NCI-H187 (cell line): ENCODE results near the gene COLEC11.
A peak's percentile ranks its signal among the peaks of the same experiment; 100 is the strongest.
"Not testable (repeated sequence)": the region's sequence is repeated elsewhere in the genome, so short reads cannot be mapped to it uniquely, and the experiment has no call there.

ENCODE experiments used
- DNase-seq, 2 experiments: peaks; one replicate each; lab custom pipeline; 2025; lab: John Stamatoyannopoulos, UW

COLEC11 gene

GRCh38 chr2:3594493-3595281, at the start of gene COLEC11:
Gene COLEC11, plus strand, starts transcription at chr2:3595112. Its CDS starts 9,229 bp downstream, at chr2:3604341.
- no peak for DNase-seq

GRCh38 chr2:3545788-3546478, 49.0 kb upstream of the COLEC11 start:
- DNase-seq = no peak

DNA sequence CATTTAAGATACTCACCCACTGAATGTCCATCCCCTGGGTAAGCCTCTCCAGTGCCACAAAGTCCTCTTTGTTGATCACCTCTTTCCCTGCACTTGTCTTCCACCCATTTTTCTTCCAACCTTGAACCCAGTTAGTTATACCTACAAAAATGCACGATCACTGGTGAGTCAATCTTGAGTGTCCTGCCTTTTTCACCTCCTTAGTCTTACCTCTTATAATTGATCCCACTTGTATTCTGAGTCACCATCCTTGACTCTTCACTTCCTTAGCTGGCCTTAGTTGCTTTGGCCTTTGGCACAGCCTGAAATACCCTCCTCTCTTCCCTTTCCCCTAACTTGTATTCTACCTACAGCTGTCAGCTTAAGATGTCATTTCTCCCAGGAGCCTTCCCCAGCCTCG, 47.0 kb upstream of the COLEC11 start:
- DNase-seq = no peak

GRCh38 chr2:3553946-3554345, 41.0 kb upstream of the COLEC11 start:
- DNase-seq = no peak

DNA sequence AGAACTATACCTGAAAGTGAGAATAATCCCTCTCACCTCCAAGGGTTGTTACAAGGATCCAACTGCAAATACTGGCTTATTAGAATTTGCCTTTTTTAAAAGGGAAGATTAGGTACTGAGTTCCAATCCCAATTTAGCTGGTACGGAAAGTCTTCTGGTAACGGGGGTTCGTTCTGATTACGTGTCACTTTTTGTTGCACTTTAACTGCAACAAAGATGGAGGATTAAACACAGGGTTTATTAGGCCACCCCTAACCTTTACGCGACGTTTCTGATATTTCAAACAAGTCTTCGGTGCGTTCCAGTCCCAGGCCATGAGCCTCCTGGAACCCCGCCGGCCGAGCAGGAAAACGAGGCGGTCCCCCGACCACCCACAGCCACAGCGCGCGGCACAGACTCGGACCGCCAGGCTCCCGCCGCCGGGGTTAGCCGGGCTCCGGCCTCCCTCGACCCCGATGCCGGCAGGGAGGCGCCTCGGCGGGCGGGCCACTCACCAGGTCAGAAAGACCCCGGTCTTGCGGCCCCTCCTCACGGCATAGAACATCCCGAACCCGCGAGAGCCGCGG, 37.2 kb upstream of the COLEC11 start:
- DNase-seq = no peak

GRCh38 chr2:3558205-3559014, 36.5 kb upstream of the COLEC11 start, which contains the start of gene RNASEH1:
Gene RNASEH1, minus strand, starts transcription at chr2:3558333. Its CDS starts 73 bp downstream, at chr2:3558260.
- DNase-seq = peak; percentile 97 to 99

DNA sequence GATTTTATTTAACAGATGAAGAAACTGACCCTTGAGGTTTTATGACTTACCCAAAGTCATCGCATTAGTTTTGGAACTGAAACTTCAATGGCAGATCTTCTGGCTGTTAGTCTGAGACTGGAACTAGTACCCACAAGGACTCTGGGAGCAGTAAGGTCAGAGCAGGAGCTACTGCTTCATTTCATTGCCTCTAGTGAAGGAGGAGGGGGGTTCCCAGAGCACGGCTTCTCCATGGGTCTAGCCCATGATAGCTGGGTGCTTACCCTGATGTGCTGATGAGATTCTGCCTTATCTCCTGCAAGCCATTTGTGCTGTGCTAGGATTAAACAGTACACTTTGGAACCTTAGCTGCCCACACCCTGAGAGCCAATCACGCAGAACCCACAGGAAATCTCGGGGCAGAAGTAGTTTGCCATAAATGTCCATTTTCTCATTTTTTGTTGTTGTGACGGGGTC, 31.4 kb upstream of the COLEC11 start:
- DNase-seq = no peak

- DNase-seq = no peak
Measured at GRCh38 chr2:3565117-3565516, 29.8 kb upstream of the COLEC11 start.

- DNase-seq = no peak
Measured at GRCh38 chr2:3566806-3567205, 28.1 kb upstream of the COLEC11 start.

GRCh38 chr2:3569656-3570055, 25.3 kb upstream of the COLEC11 start:
- DNase-seq = not testable (repeated sequence)

- no peak for DNase-seq
Measured at GRCh38 chr2:3571284-3571683, 23.6 kb upstream of the COLEC11 start.

DNA sequence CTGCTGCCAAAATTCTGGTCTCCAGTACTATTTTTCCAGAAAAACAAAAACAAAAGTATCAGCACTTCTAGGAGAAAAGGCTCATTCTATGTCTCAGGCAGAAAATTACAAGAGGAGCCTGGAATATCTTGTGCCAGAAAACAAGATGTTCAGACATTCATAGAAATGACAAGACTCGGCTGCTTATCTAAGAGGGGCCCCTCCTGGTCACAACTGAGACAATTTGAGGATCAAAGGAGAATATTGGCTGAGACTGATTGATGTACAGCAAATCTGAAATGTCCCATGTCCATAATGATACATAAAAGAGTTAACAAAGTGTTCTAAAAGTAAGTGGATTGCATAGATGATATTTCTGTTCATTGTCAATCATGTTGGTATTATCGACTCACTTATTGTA, 22.3 kb upstream of the COLEC11 start:
- DNase-seq = no peak

DNA sequence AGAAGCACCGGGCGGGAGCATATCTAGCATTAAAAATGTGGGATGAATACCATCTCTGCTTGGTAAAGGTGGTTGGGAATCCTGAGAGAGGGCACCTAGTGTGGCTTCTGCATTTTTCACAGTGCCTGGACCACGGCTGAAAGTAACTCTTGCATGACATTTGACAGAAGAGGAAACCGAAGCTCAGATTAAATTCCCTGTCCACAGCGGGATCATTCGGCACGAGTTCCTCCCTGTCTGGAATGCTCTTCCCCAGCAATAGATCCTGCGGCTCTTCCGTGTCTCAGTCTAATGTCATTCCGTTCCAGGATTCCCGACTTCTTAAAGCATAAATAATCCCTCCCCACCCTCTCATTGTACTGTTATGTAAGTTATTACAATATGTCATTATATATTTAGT, 20.8 kb upstream of the COLEC11 start:
- no peak for DNase-seq

GRCh38 chr2:3575534-3576262, 19.2 kb upstream of the COLEC11 start:
- no peak for DNase-seq

GRCh38 chr2:3576263-3576630, 18.7 kb upstream of the COLEC11 start:
- DNase-seq = not testable (repeated sequence)

- no peak for DNase-seq
Measured at GRCh38 chr2:3578987-3579386, 15.9 kb upstream of the COLEC11 start.

- no peak for DNase-seq
Measured at GRCh38 chr2:3580449-3580848, 14.5 kb upstream of the COLEC11 start.

- no peak for DNase-seq
Measured at GRCh38 chr2:3581367-3582262, 13.3 kb upstream of the COLEC11 start.

DNA sequence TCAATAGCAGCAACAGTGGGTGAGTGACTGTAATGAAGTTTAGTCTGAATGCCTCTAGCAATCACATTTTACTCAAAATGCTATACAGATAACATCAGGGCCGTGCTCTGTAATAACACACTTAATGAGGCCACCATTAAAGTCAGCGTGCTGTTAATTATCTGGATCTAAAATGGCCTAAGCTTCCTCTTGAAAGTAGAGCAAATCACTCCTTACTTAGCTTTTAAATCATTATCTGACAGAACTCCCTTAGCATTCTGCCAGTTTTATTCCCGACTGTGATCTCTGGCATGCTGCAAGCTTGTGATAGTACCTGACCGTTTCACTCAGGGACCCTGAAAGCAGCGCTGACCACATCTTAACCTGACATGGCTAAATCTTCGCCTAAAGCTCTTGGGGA, 10.8 kb upstream of the COLEC11 start:
- no peak for DNase-seq

DNA sequence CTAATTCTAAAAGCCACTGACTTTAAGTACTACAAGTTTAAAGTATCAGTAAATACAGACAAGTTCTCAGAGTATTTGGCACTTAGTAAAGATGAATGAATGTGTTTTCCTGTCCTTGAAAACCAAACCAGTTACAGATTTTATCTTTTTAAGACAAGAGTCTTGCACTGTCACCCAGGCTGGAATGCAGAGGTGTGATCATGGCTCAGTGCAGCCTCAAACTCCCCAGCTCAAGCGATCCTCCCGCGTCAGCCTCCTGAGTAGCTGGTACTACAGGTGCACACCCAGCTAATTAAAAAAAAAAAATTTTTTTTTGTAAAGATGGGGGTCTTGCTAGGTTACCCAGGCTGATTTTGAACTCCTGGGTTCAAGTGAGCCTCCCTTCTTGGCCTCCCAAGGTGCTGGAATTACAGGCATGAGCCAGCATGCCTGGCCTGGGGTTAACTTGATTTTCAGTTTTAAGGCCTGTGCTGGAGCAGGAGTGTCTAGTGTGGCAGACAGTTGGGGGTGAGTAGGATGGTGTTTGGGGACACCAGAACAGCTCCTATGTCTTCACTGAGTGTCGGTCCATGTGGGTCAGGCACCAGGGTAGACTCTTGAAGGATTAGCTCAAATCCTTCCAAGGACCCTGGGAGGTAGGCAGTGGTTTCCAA, 10.2 kb upstream of the COLEC11 start:
- DNase-seq = no peak
